SIG-M5 treated with dmso at 0.1 percent for 504 hours (cell line): Measurements from ENCODE around the gene PDC.
"Not testable (repeated sequence)": the region's sequence is repeated elsewhere in the genome, so short reads cannot be mapped to it uniquely, and the experiment has no call there.

Experiments
- DNase-seq: peaks from one replicate; lab custom pipeline; 2025; ENCODE audit not compliant: unreplicated experiment; lab: John Stamatoyannopoulos, UW

The PDC gene

DNA sequence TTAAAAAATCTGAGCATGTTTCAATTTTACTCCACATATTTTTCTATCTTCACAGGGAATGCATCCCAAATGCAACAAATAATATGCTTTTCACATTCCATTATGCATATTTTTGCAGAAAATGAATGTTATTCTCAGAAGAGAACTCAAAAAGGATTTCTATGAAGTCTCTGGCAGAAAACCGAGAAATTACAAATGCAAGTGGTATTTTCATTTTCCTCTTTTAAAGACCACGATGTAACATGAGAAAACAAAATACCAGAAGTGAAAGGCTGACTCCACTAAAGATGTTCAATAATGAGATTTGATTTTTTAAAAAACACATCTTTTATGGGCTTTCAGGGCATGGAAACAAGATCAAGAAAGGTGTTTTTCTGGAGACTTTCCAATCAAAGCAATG is 5.0 kb upstream of the PDC start:
- DNase-seq = no peak

DNA sequence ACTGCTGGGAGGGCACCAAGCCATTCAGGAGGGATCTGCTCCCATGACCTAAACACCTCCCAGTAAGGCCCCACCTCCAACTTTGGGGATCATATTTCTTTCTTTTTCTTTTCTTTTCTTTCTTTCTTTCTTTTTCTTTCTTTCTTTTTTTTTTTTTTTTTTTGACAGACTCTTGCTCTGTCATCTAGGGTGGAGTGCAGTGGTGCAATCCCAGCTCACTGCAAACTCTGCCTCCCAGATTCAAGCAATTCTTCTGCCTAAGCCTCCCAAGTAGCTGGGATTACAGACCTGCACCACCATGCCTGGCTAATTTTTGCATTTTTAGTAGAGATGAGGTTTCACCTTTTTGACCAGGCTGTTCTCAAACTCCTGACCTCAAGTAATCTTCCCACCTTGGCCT is 4.6 kb upstream of the PDC start:
- not testable (repeated sequence) for DNase-seq

DNA sequence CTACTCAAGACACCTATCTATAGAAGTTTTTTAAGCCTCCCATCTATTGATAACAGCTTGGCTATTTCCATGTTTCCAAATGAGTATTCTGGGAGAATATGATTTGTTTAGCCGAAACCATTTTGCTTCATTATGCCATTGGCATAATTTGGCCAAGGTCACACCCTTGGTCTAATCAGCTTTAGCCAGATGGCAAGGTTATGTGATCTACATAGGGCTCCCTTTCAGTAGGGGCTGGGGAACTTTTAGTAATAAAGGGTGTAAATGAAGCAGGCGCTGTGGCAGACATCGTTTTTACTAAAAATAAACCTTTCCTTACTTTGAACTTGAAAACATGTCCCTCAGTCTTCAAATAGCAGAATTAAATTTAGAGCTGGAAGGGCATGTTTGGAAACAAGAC is 3.0 kb upstream of the PDC start:
- DNase-seq = no peak

DNA sequence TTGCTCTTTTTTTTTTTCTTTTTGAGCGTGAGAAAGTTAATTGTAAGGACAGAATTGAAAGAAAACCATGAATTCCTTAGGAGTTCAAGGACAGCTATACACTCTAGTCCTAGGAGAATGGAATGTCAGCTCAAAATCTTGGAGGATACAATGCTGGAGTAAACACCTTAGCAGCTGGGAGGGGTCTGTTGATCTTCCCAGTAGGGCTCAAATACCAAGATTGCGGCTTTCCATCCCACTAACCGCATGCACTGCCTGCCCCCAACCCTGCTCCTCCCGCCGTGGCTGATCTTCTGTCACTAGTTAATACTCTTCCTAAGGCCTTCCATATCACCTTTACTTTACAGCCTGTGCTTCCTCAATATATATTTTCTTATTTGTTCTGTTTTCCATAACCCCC is 2.6 kb upstream of the PDC start:
- no peak for DNase-seq

- not testable (repeated sequence) for DNase-seq
Observed at GRCh38 chr1:186459161-186459560, 1.8 kb downstream of the PDC start.

DNA sequence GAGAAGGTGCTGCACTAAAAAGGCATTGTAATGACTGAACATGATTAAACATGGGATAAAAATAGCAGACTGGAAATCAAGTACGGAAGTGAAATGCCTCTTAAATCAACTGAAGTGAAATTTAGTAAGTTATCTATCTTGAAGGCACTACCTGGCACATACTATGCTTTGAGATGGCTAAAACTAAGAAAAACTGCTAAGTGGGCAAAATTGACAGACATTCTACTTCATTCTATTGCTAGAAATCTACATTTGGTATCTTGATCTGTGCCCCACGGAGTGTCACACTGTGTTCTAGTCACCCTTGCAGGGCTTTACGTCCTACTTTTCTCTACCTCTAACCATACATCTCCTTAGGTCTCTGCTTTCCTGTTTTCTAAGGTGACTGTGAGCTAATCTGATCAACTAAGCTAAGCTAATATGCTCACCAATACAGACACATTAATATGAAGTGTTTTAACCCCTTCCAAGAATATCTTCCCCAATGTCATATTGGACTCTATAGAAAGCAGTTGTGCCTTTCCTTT is 4.1 kb downstream of the PDC start:
- no peak for DNase-seq

GRCh38 chr1:186454981-186455380 is 5.9 kb downstream of the PDC start:
- DNase-seq = no peak

DNA sequence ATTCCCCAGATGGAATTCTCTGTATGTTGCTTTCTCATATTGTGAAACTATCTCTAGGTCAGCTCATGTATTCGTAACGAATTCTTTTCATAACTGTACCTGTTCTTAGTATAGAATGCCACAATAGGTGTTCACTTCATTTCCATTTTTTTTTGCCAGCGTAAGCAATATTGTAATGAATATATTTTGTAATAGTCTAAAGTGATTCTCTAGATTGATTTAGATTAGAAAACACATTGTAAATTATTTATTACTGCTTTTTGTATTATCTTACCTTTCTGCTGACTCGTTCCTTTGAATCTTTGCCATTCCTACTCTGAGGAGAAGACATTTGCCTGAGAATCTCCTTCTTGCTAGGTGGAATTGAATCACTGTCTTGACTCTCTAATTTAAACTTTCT is 14.8 kb downstream of the PDC start:
- DNase-seq = no peak

DNA sequence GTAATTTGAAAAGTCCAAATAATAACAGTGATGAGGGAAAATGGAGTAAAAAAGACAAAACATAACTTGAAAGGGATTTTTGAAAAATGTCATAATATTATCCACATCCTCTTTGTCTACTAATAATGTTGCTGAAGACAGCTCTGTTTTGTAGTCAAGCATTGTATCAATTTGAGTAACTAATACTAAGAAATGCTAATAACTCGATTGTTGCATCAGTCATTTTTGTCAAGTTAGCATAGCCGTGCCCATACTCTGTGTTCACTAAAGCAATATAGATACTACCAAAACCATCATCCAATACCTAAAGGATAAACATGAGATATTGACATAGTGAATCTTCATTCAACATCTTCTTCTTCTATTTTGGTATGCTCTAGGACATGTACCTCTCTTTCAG is 17.3 kb downstream of the PDC start:
- no peak for DNase-seq

DNA sequence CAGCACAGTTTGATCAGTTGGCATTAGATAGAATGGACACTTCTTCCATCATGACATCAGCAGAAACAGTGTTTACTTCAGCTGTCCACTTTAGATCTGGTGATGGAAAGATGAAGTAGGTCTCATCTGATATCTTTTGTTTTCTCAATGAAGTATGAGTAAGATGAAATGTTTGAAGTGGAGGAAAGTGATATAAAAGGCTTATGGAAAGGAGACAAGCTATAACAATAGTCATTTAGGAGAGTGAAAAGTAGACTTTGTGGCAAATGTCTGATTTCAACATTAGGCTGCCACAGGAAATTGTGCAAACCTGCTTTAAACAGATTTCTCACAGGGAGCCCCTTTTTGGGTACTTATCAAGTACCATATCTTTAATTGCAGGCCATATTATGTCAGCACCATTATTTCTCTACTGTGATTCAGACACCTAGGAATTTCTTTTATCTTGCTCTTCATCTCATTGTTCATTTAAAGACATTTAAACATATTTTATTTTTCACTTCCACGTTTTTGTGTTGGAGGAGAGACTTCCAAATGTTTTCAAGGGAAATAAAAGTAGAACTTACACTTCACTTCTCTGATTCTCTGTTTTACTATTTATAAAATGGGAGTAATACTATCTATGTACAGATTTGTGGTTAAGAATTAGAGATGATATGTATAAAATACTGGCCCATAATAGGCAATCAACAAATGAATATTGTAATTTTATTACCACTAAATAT is 18.1 kb downstream of the PDC start:
- DNase-seq = peak; percentile 83

- DNase-seq = no peak
Observed at GRCh38 chr1:186440584-186440983, 20.3 kb downstream of the PDC start.

DNA sequence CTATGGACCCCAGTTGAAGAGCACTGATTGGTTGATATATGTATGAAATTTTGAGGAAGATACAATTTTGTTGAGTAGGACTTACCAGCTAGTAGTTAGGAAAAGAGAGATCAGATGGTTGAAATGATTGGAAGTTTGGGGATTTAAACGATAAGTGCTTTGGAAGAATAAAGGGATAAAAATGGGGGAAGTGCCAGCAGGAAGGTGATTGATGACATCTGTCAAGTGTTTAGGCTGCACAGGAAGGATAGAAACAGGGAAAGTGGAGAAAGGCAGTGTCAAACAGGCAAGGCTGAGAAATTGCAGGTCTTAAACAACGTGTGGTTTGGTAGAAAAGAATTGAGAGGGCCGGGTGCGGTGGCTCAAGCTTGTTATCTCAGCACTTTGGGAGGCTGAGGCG is 22.3 kb downstream of the PDC start:
- no peak for DNase-seq

DNA sequence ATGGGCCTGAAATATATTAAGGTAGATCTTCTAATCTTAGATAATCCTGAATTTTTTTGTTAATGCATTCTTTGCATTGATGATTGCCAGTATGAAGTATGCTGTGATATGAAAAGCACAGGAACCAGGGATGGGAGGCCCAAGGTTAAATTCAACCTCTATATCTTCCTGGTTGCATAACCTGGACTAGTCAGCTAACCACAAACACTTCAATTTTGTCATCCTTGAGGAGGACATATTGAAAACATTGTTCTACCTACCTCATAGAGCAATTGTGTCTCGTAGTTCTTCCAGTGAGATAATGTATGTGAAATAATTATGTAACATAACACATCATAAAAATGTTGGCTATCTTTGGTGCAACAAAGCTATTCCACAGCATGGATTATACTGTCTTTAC is 25.6 kb downstream of the PDC start:
- DNase-seq = peak; percentile 73

DNA sequence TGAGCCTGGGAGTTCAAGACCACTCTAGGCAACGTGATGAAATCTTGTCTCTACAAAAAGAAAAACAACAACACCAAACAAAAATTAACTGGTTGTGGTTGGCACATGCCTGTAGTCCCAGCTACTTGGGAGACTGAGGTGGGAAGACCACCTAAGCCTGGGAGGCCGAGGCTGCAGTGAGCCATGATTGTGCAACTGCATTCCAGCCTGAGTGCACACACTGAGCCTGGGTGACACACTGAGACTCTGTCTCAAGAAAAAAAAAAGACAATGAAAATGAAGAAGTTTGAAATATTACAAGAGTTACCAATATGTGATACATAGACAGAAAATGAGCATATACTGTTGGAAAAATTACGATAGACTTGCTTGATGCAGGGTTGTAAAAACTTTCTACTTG is 31.9 kb downstream of the PDC start:
- peak; percentile 55 for DNase-seq

DNA sequence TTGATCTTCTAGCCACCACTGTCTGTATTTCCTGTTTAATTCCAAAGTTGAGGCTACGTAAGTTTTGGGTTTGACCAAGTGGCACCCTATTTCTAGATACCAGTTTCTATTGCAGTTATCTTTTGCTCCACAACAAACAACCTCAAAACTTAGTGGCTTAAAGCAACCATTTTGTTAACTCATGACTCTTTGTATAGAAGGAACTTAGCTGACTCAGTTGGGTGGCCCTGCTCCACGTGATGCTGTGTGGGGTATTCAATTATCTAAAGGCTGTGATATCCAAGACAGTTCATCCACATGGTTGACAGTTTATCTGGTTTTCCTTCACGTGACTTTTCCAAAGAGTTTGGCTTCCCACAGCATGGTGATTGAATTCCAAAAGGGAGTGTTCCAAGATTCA is 34.8 kb downstream of the PDC start:
- no peak for DNase-seq

DNA sequence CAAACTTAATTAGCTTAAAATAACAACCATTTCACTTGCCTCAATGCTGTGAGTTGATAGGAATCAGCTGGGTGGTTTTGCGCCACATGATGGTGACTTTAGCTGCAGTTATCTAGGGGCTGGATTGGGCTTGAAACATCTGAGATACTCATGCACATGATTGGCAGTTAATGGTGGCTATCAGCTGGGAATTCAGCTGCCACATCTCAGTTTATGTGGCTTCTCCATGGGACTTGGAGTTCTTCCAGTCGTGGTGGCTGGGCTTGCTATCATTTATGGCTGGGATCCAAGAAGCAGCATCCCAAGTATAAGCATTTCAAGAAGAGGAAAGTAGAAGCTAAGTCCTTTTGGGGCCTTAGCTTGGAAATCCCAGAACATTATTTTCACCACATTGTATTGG is 36.4 kb downstream of the PDC start:
- no peak for DNase-seq

GRCh38 chr1:186421446-186421845 is 39.5 kb downstream of the PDC start:
- DNase-seq = no peak

DNA sequence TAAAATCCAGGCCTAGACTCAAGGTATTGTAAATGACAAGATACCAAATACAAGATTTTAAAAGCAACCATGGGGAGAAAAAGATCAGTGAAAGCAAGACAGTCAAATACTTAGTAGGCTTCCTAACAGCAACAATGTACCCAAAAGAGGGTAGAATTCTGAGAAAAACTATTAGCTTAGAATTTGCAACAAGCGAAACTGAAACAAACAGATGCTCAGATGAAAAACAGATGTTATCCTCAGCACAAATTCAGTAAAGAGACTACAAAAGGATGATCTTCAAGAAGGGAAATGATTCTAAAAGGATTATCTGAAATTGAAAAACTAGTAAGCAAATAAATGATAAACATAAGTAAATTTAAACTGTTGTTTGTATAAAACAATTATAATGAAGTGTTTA is 40.0 kb downstream of the PDC start:
- DNase-seq = no peak

GRCh38 chr1:186420311-186420710 is 40.6 kb downstream of the PDC start:
- DNase-seq = no peak

DNA sequence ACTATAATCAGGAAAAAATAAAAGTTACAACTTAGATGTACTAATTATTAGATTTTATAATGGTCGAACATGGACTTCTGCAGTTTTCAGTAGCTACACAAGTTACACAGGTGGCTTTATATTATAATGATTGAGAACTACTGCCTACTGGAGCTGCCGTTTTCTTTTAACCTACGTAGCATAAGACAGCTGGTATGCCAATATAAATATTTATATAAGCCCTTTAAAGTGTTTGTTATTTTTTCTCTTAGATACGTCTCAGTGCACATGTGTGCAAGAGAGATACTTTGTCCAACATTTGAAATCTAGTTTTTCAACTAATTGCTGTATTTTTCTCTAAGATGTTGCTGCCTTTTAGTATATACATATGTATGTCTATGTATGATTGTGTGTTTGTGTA is 42.4 kb downstream of the PDC start:
- no peak for DNase-seq

DNA sequence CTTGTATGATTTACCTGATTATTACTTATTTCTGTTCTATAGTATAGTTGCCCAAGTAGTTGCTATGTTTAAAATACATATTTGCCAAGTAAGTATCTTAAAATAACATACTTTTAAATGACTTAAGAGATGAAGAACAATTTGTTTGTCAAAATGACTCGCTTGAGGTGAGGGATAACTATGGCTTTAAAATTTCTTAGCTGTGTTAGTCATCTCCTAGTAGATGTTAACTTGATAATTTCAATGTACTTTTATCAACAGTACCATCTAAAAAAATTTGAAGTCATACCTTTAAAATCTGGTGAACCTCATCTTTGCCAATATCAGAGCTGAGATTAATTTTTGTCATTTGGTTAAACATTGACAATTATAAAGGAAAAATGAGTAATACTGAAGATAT is 47.6 kb downstream of the PDC start:
- no peak for DNase-seq

DNA sequence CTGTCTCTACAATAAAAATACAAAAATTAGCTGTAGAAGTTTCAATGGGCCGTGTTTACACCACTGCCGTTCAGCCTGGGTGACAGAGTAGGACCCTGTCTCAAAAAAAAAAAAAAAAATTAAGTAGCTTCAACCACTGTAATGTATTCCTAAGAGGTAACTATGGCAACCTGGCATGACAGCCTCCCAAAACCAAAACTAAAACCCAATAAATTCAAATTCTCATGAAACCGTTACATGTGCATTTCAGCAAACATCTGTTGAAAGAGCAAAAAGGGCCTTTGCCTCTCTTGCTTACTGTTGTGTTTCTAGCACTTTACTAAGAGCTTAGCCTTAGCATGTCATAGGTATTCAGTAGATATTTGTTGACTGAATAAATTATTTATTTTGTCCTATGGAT is 51.8 kb downstream of the PDC start:
- DNase-seq = no peak

DNA sequence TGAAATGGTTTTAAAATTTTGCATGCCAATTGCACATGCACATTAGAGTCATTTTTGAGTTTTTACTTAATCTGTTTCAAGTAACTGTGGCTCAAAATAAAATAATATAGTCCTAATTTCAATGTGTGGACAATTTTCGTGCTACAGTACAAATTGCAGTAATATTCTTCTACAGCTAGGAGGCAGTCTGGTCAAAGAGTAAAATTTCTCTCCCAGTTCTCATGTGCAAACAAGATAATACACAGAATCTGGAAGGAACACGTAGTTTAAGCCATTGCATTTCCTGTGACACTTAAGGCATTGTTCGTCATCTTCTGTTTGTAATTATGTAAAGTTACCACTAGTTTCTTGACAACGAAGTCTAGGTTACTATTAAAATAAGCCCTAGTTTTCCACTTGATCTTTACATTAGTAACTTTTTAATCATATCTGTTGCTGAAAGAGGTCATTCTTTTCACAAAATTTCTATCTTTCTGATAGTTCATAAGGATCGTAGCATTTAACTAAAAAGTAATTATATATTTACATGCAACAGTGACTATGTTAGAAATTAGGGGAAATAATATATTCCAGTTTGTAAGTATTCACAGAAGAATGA is 56.4 kb downstream of the PDC start:
- DNase-seq = peak; percentile 68
